MM.1S (cell line): Measurements from ENCODE around the gene DTYMK.

Experiments used
- DNase-seq: peaks from one replicate; pipeline ENCODE4 v3.0.0-alpha.2; 2015
- H2AFZ ChIP-seq: fragments of 300-600 bp; sonication (generic); 2 replicates; pipeline ENCODE4 v1.6.0; 2016; ENCODE audit warnings: antibody characterized with exemption, low read length
- H3F3A ChIP-seq: fragments of 300-600 bp; sonication (generic); 2 replicates; pipeline ENCODE4 v1.6.1; 2016; ENCODE audit warnings: mild to moderate bottlenecking, antibody characterized with exemption, low read length, moderate library complexity, mixed read lengths; ENCODE audit not compliant: insufficient read depth
- H3K27ac ChIP-seq: fragments of 300-600 bp; sonication (generic); 2 replicates; pipeline ENCODE4 v1.5.1; 2016; ENCODE audit warnings: mild to moderate bottlenecking, low read length
- H3K27me3 ChIP-seq: fragments of 300-600 bp; sonication (generic); replicated peaks from 2 replicates; pipeline ENCODE4 v1.6.0; 2016; ENCODE audit warnings: low read length; ENCODE audit not compliant: insufficient read depth
- H3K36me3 ChIP-seq: fragments of 300-600 bp; sonication (generic); replicated peaks from 2 replicates; pipeline ENCODE4 v1.6.1; 2016; ENCODE audit warnings: mild to moderate bottlenecking, low read length, mixed read lengths; ENCODE audit not compliant: insufficient read depth
- H3K4me1 ChIP-seq: fragments of 300-600 bp; sonication (generic); 2 replicates; pipeline ENCODE4 v1.6.1; 2016; ENCODE audit warnings: low read length, mixed read lengths
- H3K4me2 ChIP-seq: fragments of 300-600 bp; sonication (generic); 2 replicates; pipeline ENCODE4 v1.6.0; 2016; ENCODE audit warnings: low read depth, low read length
- H3K4me3 ChIP-seq: fragments of 300-600 bp; sonication (generic); 2 replicates; pipeline ENCODE4 v1.5.1; 2016; ENCODE audit warnings: low read length, mixed read lengths
- H3K79me2 ChIP-seq: fragments of 300-600 bp; sonication (generic); 2 replicates; pipeline ENCODE4 v1.6.1; 2016; ENCODE audit warnings: mixed run types, low read length, mixed read lengths
- H3K9ac ChIP-seq: fragments of 300-600 bp; sonication (generic); 2 replicates; pipeline ENCODE4 v1.6.1; 2016; ENCODE audit warnings: low read length, mixed read lengths
- H3K9me2 ChIP-seq: fragments of 300-600 bp; sonication (generic); replicated peaks from 2 replicates; pipeline ENCODE4 v1.6.1; 2016; ENCODE audit warnings: mild to moderate bottlenecking, low read length, mixed read lengths; ENCODE audit not compliant: insufficient read depth
- H3K9me3 ChIP-seq: fragments of 300-600 bp; sonication (generic); replicated peaks from 2 replicates; pipeline ENCODE4 v1.6.1; 2016; ENCODE audit warnings: mild to moderate bottlenecking, low read length, mixed read lengths; ENCODE audit not compliant: insufficient read depth
- H4K20me1 ChIP-seq: fragments of 300-600 bp; sonication (generic); 2 replicates; pipeline ENCODE4 v1.6.1; 2016; ENCODE audit warnings: mild to moderate bottlenecking, low read length, moderate library complexity, mixed read lengths; ENCODE audit not compliant: insufficient read depth
- CTCF ChIP-seq: fragments of 300-600 bp; sonication (generic); IDR thresholded peaks from 2 replicates; pipeline ENCODE4 v1.5.1; 2016; ENCODE audit warnings: antibody characterized with exemption, low read length, mixed read lengths
- EZH2 ChIP-seq: fragments of 300-600 bp; sonication (generic); optimal IDR thresholded peaks from 2 replicates; pipeline ENCODE3; 2017; ENCODE audit warnings: low read depth, mild to moderate bottlenecking, antibody characterized with exemption, low read length, mixed read lengths
- EZH2phosphoT487 ChIP-seq: fragments of 300-600 bp; sonication (generic); IDR thresholded peaks from 2 replicates; pipeline ENCODE4 v1.6.1; 2018; ENCODE audit warnings: antibody characterized with exemption, low read length

DTYMK gene

GRCh38 chr2:241730671-241731293, 44.2 kb upstream of the DTYMK start:
- TF ChIP-seq EZH2phosphoT487 (no peak), EZH2 (no peak), CTCF (no peak)
- no peaks in the 10 kb centered on the region for H4K20me1 ChIP-seq
- H3K9me3 ChIP-seq, result no peaks in the 10 kb centered on the region
- H3K27me3 ChIP-seq, result no peaks in the 10 kb centered on the region
- no peak overlapping the region for H3K4me3 ChIP-seq
- H3K4me1 ChIP-seq, result peaks cover 3% of the 10 kb centered on the region
- DNase-seq, result no peak
- H3F3A ChIP-seq, result no peaks in the 10 kb centered on the region; the same call in 1 of the 2 replicates
- H3K9ac ChIP-seq, result no peak overlapping the region
- no peak overlapping the region for H3K4me2 ChIP-seq
- H3K79me2 ChIP-seq, result no peaks in the 10 kb centered on the region
- no peaks in the 10 kb centered on the region for H3K36me3 ChIP-seq
- no peak overlapping the region for H2AFZ ChIP-seq
- no peaks in the 10 kb centered on the region for H3K9me2 ChIP-seq
- H3K27ac ChIP-seq, result no peak overlapping the region

GRCh38 chr2:241729868-241730267, 43.3 kb upstream of the DTYMK start:
- H3K4me1 ChIP-seq, result no peaks in the 10 kb centered on the region; the same call in 1 of the 2 replicates
- no peaks in the 10 kb centered on the region for H3K36me3 ChIP-seq
- no peaks in the 10 kb centered on the region for H3K27me3 ChIP-seq
- no peak overlapping the region for H2AFZ ChIP-seq
- H3K9me2 ChIP-seq, result no peaks in the 10 kb centered on the region
- H3K4me3 ChIP-seq, result no peak overlapping the region
- H3K4me2 ChIP-seq, result no peak overlapping the region
- no peaks in the 10 kb centered on the region for H3K79me2 ChIP-seq
- TF ChIP-seq EZH2 (no peak), EZH2phosphoT487 (no peak), CTCF (no peak)
- H4K20me1 ChIP-seq, result no peaks in the 10 kb centered on the region
- no peak for DNase-seq
- no peaks in the 10 kb centered on the region; the same call in 1 of the 2 replicates for H3F3A ChIP-seq
- no peaks in the 10 kb centered on the region for H3K9me3 ChIP-seq
- no peak overlapping the region for H3K27ac ChIP-seq
- no peak overlapping the region for H3K9ac ChIP-seq

- Histone ChIP-seq H3K4me2 (no peak overlapping the region), H3K9ac (no peak overlapping the region)
- no peak for TF ChIP-seq CTCF
- no peak for TF ChIP-seq EZH2
- no peak for TF ChIP-seq EZH2phosphoT487
These were observed 42.0 kb upstream of the DTYMK start for GRCh38 chr2:241728627-241729026.

More at GRCh38 chr2:241728627-241729026, 42.0 kb upstream of the DTYMK start:
- H3K79me2 ChIP-seq, result no peaks in the 10 kb centered on the region
- H3K4me3 ChIP-seq, result no peak overlapping the region
- no peaks in the 10 kb centered on the region; the same call in 1 of the 2 replicates for H3F3A ChIP-seq
- H3K27ac ChIP-seq, result no peak overlapping the region
- no peaks in the 10 kb centered on the region for H4K20me1 ChIP-seq
- H2AFZ ChIP-seq, result no peak overlapping the region
- no peaks in the 10 kb centered on the region for H3K36me3 ChIP-seq
- H3K27me3 ChIP-seq, result no peaks in the 10 kb centered on the region
- H3K9me3 ChIP-seq, result no peaks in the 10 kb centered on the region
- no peaks in the 10 kb centered on the region for H3K4me1 ChIP-seq
- DNase-seq, result no peak
- H3K9me2 ChIP-seq, result no peaks in the 10 kb centered on the region
